Measurements from ENCODE around the gene THY1. TPM values are rescaled to one million over a fixed set of nuclear protein-coding genes. Genes with fewer than 3 reads are reported as not detected.

The THY1 gene
- total and polyA plus RNA-seq, 2 of the 8 experiments (the other 6 are each of a cell fraction or from before 2014, with no cell fraction given) = 286 to 2,479 TPM

DNA sequence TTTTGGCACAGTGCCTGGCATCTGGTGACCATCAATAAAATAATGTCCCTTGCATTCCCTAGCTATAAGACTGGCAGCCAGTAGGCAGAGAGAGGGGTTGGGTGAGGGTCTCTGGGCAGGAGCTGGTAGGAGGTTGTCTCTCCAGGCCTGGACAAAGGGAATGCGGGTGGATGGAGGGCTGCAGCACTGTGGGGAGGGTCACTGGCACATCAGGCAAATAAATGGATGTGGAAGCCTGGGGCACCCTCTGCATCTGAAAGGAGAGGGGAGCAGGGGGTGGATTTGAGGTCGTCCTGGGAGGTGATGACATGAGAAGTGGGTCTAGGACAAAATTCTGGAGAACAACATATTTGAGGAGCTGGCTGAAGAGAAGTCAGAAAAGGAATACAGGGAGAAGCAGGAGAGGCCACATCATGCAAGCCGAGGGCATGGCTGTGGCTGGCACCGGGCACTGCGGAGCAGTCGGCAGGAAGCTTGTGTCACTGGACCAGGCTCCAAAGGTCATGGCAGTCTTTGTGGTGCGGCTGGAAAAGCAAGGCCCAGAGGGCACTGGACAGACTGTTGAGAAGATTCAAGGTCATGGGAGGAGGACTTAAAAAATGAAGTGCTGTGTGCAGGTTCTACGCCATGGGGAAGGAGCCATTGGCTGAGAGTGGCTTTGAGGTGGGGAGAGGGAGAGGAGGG, 36.5 kb upstream of the THY1 start:
- peak overlapping the region; percentile 77 for H4K91ac ChIP-seq (replicated peaks; ENCODE audit: insufficient read length, low read length)
- H4K20me1 ChIP-seq (replicated peaks in 1 of 2; ENCODE audit: control insufficient read depth in 1 of 2, insufficient read depth in 2 of 2, low read length in 2 of 2) = no peaks in the 10 kb centered on the region
- FAIRE-seq (no peak), DNase-seq (ENCODE audit: low read depth in 1 of 2, low spot score in 2 of 2) (no peak)
- H3K23me2 ChIP-seq (ENCODE audit: low read depth, low read length) = no peaks in the 10 kb centered on the region
- H4K8ac ChIP-seq (ENCODE audit: extremely low read depth, insufficient read depth, low read length) = no peak overlapping the region
- ChIA-PET CTCF (ENCODE audit: partially characterized antibody) (interaction anchor here (0.6 to 1.5 kb wide), 10 partner anchors 11 to 121 kb away, joined by 3 to 8 read pairs (median 4); no protein-coding TSS in a partner anchor), POLR2A (ENCODE audit: partially characterized antibody) (interaction anchor here (2.3 kb wide), 1 partner anchor 10 kb away, joined by 9 read pairs; no protein-coding TSS in a partner anchor)
- H3K36me3 ChIP-seq (ENCODE audit: control insufficient read depth in 2 of 4, insufficient read depth in 4 of 4, low read length in 3 of 4) = no peaks in the 10 kb centered on the region
- no peak overlapping the region for H3K4ac ChIP-seq (replicated peaks; ENCODE audit: insufficient read length, low read depth, low read length)
- peak overlapping the region; percentile 95 for H2BK15ac ChIP-seq (ENCODE audit: low read length)
- H2AK5ac ChIP-seq (ENCODE audit: low read depth, low read length) = peak overlapping the region; percentile 39; the same call in 1 of the 2 replicates
- no peak overlapping the region for H3K4me2 ChIP-seq (ENCODE audit: insufficient read depth in 1 of 2, low read depth in 2 of 2, low read length in 2 of 2)
- WGBS, 2 experiments (ENCODE audit: extremely low coverage in 1 of 2, insufficient coverage in 1 of 2, insufficient read length in 1 of 2, insufficient replicate concordance in 2 of 2, low coverage in 1 of 2, low lambda C conversion rate in 2 of 2, missing lambda C conversion rate in 1 of 2) = 78% methylated on average over 8 of the region's 8 CpGs; no CpG with 5 or more reads in 1 of the 2 experiments
- H2BK20ac ChIP-seq (ENCODE audit: low read length) = peak overlapping the region; percentile 72; the same call in 1 of the 2 replicates
- no peaks in the 10 kb centered on the region for H3K9me3 ChIP-seq (ENCODE audit: insufficient read depth in 2 of 2, low read depth in 1 of 2, low read length in 1 of 2)
- no peak overlapping the region; the same call in 1 of the 2 replicates for H3K18ac ChIP-seq (ENCODE audit: extremely low read depth, low read length)
- H3K23ac ChIP-seq (ENCODE audit: insufficient read length) = no peak overlapping the region
- peaks cover 2 to 11% (median 6%) of the 10 kb centered on the region in 4 experiments; a peak in 4 of 7 replicates for H3K4me1 ChIP-seq (replicated peaks in 1 of 4; ENCODE audit: control insufficient read depth in 3 of 4, insufficient read depth in 4 of 4, low read length in 3 of 4)
- no peak overlapping the region for H2AFZ ChIP-seq (ENCODE audit: low read length)
- H3K14ac ChIP-seq (ENCODE audit: insufficient read length) = no peak overlapping the region
- H3K79me1 ChIP-seq (ENCODE audit: low read depth, low read length) = no peaks in the 10 kb centered on the region
- no peak overlapping the region; a peak in 1 of 7 replicates for H3K9ac ChIP-seq (replicated peaks in 1 of 4; ENCODE audit: extremely low read depth in 1 of 4, low read depth in 3 of 4, low read length in 3 of 4)
- H3K27ac ChIP-seq (ENCODE audit: low read depth, low read length) = no peak overlapping the region
- H2BK120ac ChIP-seq (replicated peaks; ENCODE audit: low read depth, low read length) = no peak overlapping the region
- no peaks in the 10 kb centered on the region for H3K27me3 ChIP-seq (replicated peaks in 1 of 4; ENCODE audit: control insufficient read depth in 3 of 4, extremely low read depth in 1 of 4, insufficient read depth in 3 of 4, low read length in 3 of 4)
- H3K79me2 ChIP-seq (ENCODE audit: control insufficient read depth in 1 of 2, insufficient read depth in 2 of 2, low read length in 2 of 2) = no peaks in the 10 kb centered on the region
- H2BK5ac ChIP-seq (ENCODE audit: low read depth, low read length) = no peak overlapping the region
- H3K56ac ChIP-seq (replicated peaks; ENCODE audit: insufficient read length, low read depth, low read length) = no peak overlapping the region
- no peak overlapping the region for H3K4me3 ChIP-seq (ENCODE audit: extremely low read depth in 1 of 4, insufficient read depth in 2 of 4, low read depth in 3 of 4, low read length in 4 of 4)
- peak overlapping the region; percentile 68; the same call in 1 of the 2 replicates for H2BK12ac ChIP-seq (ENCODE audit: low read depth, low read length)
- TF ChIP-seq TEAD4 (IDR thresholded peaks at IDR 0.05; ENCODE audit: low read depth, low read length) (no peak), BCL11A (IDR thresholded peaks at IDR 0.05; ENCODE audit: low read depth in 2 of 2, low read length in 2 of 2) (no peak), GTF2F1 (IDR thresholded peaks at IDR 0.05; ENCODE audit: borderline replicate concordance, low read depth, low read length) (no peak), POLR2A (IDR thresholded peaks at IDR 0.05; ENCODE audit: control extremely low read depth in 1 of 2, low read depth in 2 of 2, low read length in 2 of 2) (no peak), NANOG (IDR thresholded peaks at IDR 0.05; ENCODE audit: insufficient read depth, low read depth, low read length, poor library complexity, severe bottlenecking) (no peak), RNF2 (IDR thresholded peaks at IDR 0.05; ENCODE audit: borderline replicate concordance, low read depth, low read length, missing control alignments, poor library complexity, severe bottlenecking) (no peak), JUN (IDR thresholded peaks at IDR 0.05; ENCODE audit: low read depth, low read length) (no peak), HDAC2 (IDR thresholded peaks at IDR 0.05; ENCODE audit: borderline replicate concordance in 1 of 2, low read depth in 2 of 2, low read length in 2 of 2) (no peak), POLR2AphosphoS5 (IDR thresholded peaks at IDR 0.05; ENCODE audit: low read depth, low read length) (no peak)
- TF ChIP-seq, protein P1, sequence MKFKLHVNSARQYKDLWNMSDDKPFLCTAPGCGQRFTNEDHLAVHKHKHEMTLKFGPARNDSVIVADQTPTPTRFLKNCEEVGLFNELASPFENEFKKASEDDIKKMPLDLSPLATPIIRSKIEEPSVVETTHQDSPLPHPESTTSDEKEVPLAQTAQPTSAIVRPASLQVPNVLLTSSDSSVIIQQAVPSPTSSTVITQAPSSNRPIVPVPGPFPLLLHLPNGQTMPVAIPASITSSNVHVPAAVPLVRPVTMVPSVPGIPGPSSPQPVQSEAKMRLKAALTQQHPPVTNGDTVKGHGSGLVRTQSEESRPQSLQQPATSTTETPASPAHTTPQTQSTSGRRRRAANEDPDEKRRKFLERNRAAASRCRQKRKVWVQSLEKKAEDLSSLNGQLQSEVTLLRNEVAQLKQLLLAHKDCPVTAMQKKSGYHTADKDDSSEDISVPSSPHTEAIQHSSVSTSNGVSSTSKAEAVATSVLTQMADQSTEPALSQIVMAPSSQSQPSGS (IDR thresholded peaks at IDR 0.05; ENCODE audit: low read length) = no peak
- no peak overlapping the region for H4K5ac ChIP-seq (ENCODE audit: insufficient read length, low read depth, low read length)
